HEK293T (cell line): ENCODE data around the gene TBC1D5.

Experiments
- ARNT ChIP-seq: fragments of 450-650 bp; IDR thresholded peaks from 2 replicates; pipeline ENCODE4 v1.6.1; 2017; ENCODE audit warnings: mild to moderate bottlenecking
- BHLHE40 ChIP-seq: fragments of 450-650 bp; IDR thresholded peaks from 2 replicates; pipeline ENCODE4 v1.6.1; 2016; ENCODE audit warnings: mild to moderate bottlenecking, moderate library complexity, borderline replicate concordance
- CTBP1 ChIP-seq: fragments of 450-650 bp; IDR thresholded peaks from 2 replicates; pipeline ENCODE4 v1.6.1; 2016; ENCODE audit warnings: borderline replicate concordance
- ELF4 ChIP-seq: fragments of 450-650 bp; IDR thresholded peaks from 2 replicates; pipeline ENCODE4 v1.6.1; 2017; ENCODE audit warnings: antibody characterized with exemption
- SUZ12 ChIP-seq: fragments of 450-650 bp; IDR thresholded peaks from 2 replicates; pipeline ENCODE4 v1.6.1; 2016; ENCODE audit warnings: mild to moderate bottlenecking

- TF ChIP-seq BHLHE40 (no peak), ELF4 (no peak), CTBP1 (no peak), SUZ12 (no peak), ARNT (no peak)
Observed at GRCh38 chr3:17398959-17399551, 343.4 kb downstream of the TBC1D5 start.
